ENCODE data around the gene EGFR.

The EGFR gene

DNA sequence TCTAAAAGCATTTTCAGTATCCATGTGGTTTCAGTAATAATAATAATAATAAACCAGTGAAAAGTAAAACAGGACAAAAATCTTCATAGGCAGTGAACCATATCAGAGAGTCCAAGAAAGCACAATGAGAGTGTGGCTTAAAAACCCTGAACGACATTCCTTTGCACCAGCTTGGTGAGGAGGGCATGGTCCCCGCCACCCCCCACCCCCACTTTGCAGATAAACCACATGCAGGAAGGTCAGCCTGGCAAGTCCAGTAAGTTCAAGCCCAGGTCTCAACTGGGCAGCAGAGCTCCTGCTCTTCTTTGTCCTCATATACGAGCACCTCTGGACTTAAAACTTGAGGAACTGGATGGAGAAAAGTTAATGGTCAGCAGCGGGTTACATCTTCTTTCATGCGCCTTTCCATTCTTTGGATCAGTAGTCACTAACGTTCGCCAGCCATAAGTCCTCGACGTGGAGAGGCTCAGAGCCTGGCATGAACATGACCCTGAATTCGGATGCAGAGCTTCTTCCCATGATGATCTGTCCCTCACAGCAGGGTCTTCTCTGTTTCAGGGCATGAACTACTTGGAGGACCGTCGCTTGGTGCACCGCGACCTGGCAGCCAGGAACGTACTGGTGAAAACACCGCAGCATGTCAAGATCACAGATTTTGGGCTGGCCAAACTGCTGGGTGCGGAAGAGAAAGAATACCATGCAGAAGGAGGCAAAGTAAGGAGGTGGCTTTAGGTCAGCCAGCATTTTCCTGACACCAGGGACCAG lies 172.5 kb downstream of the EGFR start:
- no peaks in the 10 kb centered on the region for H3K27me3 ChIP-seq (ENCODE audit: low read depth, low read length)
- H3K27ac ChIP-seq (ENCODE audit: low read length): no peak overlapping the region
- H3K9me3 ChIP-seq (ENCODE audit: control insufficient read depth in 1 of 2, low read length in 2 of 2): no peaks in the 10 kb centered on the region
- no peak overlapping the region for H3K4me3 ChIP-seq (ENCODE audit: low read depth in 1 of 2, low read length in 2 of 2)
- H3K36me3 ChIP-seq (ENCODE audit: control insufficient read depth in 1 of 2, insufficient read depth in 2 of 2, low read length in 2 of 2): peaks cover 8 to 9% of the 10 kb centered on the region in 2 donors
- peaks cover 10 to 12% of the 10 kb centered on the region in 2 donors for H3K4me1 ChIP-seq (ENCODE audit: control insufficient read depth in 1 of 2, insufficient read depth in 2 of 2, low read length in 2 of 2)

DNA sequence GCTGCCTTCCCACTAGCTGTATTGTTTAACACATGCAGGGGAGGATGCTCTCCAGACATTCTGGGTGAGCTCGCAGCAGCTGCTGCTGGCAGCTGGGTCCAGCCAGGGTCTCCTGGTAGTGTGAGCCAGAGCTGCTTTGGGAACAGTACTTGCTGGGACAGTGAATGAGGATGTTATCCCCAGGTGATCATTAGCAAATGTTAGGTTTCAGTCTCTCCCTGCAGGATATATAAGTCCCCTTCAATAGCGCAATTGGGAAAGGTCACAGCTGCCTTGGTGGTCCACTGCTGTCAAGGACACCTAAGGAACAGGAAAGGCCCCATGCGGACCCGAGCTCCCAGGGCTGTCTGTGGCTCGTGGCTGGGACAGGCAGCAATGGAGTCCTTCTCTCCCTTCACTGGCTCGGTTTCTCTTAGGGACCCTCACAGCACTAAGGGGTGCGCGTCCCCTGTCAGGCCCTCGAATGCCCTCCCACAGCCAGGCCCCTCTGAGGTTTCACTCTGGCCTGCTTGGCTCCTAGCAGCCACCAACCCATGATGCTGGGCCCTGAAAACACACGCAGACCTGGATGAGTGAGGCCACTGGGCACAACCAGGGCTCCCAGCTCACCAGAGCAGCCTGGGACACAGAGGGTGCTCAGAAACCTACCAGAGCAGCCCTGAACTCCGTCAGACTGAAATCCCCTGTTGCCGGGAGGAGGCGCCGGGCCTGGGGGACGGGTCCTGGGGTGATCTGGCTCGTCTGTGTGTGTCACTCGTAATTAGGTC lies 173.3 kb downstream of the EGFR start:
- Histone ChIP-seq H3K27ac (ENCODE audit: low read length) (no peak overlapping the region), H3K27me3 (ENCODE audit: low read depth, low read length) (no peaks in the 10 kb centered on the region), H3K4me1 (ENCODE audit: control insufficient read depth in 1 of 2, insufficient read depth in 2 of 2, low read length in 2 of 2) (peaks cover 10 to 12% of the 10 kb centered on the region in 2 donors), H3K9me3 (ENCODE audit: control insufficient read depth in 1 of 2, low read length in 2 of 2) (no peaks in the 10 kb centered on the region), H3K4me3 (ENCODE audit: low read depth in 1 of 2, low read length in 2 of 2) (no peak overlapping the region), H3K36me3 (ENCODE audit: control insufficient read depth in 1 of 2, insufficient read depth in 2 of 2, low read length in 2 of 2) (peaks cover 2 to 3% of the 10 kb centered on the region in 2 donors)

DNA sequence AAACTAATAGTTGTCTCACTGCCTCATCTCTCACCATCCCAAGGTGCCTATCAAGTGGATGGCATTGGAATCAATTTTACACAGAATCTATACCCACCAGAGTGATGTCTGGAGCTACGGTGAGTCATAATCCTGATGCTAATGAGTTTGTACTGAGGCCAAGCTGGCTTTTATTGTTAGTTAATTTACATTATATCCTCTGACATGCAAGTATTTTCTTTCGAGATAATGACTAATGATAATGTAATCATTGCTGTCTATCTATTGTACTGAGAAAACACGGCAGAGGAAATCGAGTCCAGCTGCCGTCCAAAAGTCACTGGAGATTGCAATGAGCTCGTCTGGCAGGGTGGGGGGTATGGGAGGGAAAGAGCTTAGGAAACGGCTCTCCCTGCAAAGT lies 173.9 kb downstream of the EGFR start:
- no peaks in the 10 kb centered on the region for H3K9me3 ChIP-seq (ENCODE audit: control insufficient read depth in 1 of 2, low read length in 2 of 2)
- H3K4me1 ChIP-seq (ENCODE audit: control insufficient read depth in 1 of 2, insufficient read depth in 2 of 2, low read length in 2 of 2): peaks cover 8 to 12% of the 10 kb centered on the region in 2 donors
- peaks cover 0 to 3% of the 10 kb centered on the region in 2 donors for H3K36me3 ChIP-seq (ENCODE audit: control insufficient read depth in 1 of 2, insufficient read depth in 2 of 2, low read length in 2 of 2)
- H3K4me3 ChIP-seq (ENCODE audit: low read depth in 1 of 2, low read length in 2 of 2): no peak overlapping the region
- H3K27me3 ChIP-seq (ENCODE audit: low read depth, low read length): no peaks in the 10 kb centered on the region
- H3K27ac ChIP-seq (ENCODE audit: low read length): no peak overlapping the region

DNA sequence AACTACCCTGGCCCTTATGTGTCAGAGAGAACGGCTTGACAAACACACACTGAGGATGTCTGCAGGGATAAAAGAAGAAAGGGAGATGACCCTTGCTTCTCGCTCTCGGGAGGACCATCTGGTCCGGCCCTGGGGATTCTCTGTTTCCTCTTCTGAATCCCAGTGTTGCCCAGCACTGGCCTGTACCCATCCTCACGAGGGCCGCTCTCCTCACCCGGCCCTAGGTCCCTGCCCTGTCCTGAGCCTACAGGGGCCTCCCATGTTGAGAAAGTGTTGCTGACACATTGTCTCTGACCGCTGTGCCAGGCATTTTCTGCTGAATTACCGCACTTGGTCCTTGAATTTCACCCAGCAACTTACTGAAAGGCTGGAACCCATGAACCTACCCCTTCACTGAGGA lies 174.4 kb downstream of the EGFR start:
- no peak overlapping the region for H3K4me3 ChIP-seq (ENCODE audit: low read depth in 1 of 2, low read length in 2 of 2)
- H3K9me3 ChIP-seq (ENCODE audit: control insufficient read depth in 1 of 2, low read length in 2 of 2): no peaks in the 10 kb centered on the region
- H3K4me1 ChIP-seq (ENCODE audit: control insufficient read depth in 1 of 2, insufficient read depth in 2 of 2, low read length in 2 of 2): peaks cover 3 to 12% of the 10 kb centered on the region in 2 donors
- no peak overlapping the region for H3K27ac ChIP-seq (ENCODE audit: low read length)
- H3K27me3 ChIP-seq (ENCODE audit: low read depth, low read length): no peaks in the 10 kb centered on the region
- peaks cover 0 to 3% of the 10 kb centered on the region in 2 donors for H3K36me3 ChIP-seq (ENCODE audit: control insufficient read depth in 1 of 2, insufficient read depth in 2 of 2, low read length in 2 of 2)

- Histone ChIP-seq H3K4me3 (ENCODE audit: low read depth in 1 of 2, low read length in 2 of 2) (no peak overlapping the region), H3K27me3 (ENCODE audit: low read depth, low read length) (no peaks in the 10 kb centered on the region), H3K27ac (ENCODE audit: low read length) (no peak overlapping the region), H3K9me3 (ENCODE audit: control insufficient read depth in 1 of 2, low read length in 2 of 2) (no peaks in the 10 kb centered on the region), H3K36me3 (ENCODE audit: control insufficient read depth in 1 of 2, insufficient read depth in 2 of 2, low read length in 2 of 2) (peaks cover 3 to 9% of the 10 kb centered on the region in 2 donors), H3K4me1 (ENCODE audit: control insufficient read depth in 1 of 2, insufficient read depth in 2 of 2, low read length in 2 of 2) (peaks cover 3 to 15% of the 10 kb centered on the region in 2 donors)
Measured at GRCh38 chr7:55194522-55194921, 175.7 kb downstream of the EGFR start.

DNA sequence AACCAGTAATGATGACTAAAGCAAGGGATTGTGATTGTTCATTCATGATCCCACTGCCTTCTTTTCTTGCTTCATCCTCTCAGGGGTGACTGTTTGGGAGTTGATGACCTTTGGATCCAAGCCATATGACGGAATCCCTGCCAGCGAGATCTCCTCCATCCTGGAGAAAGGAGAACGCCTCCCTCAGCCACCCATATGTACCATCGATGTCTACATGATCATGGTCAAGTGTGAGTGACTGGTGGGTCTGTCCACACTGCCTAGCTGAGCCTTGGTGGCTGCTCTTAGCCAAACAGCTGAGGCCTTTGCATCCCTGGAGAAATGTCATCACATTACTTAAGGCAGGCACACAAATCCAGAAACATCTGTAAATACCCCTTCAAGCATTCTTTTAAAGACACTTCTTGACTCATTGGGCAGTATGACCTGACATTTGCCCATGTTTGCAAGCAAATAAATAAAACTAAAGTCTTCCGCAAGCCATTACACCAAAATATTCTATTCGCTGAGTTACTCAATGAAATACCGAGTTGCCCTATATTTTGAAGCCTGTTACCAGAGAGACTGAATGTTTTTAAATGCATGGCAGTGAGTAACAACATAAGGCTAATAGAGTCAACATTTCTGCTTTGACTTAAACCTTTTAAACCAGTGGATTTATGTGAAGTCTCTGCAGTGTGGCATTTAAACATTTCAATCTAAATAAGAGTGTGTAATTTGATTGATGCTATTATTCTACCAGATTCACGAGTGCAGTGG lies 180.0 kb downstream of the EGFR start:
- H3K4me3 ChIP-seq (ENCODE audit: low read depth in 1 of 2, low read length in 2 of 2): no peak overlapping the region
- no peak overlapping the region for H3K27ac ChIP-seq (ENCODE audit: low read length)
- no peaks in the 10 kb centered on the region for H3K9me3 ChIP-seq (ENCODE audit: control insufficient read depth in 1 of 2, low read length in 2 of 2)
- peaks cover 30 to 31% of the 10 kb centered on the region in 2 donors for H3K36me3 ChIP-seq (ENCODE audit: control insufficient read depth in 1 of 2, insufficient read depth in 2 of 2, low read length in 2 of 2)
- H3K4me1 ChIP-seq (ENCODE audit: control insufficient read depth in 1 of 2, insufficient read depth in 2 of 2, low read length in 2 of 2): peaks cover 0 to 10% of the 10 kb centered on the region in 2 donors
- H3K27me3 ChIP-seq (ENCODE audit: low read depth, low read length): no peaks in the 10 kb centered on the region

DNA sequence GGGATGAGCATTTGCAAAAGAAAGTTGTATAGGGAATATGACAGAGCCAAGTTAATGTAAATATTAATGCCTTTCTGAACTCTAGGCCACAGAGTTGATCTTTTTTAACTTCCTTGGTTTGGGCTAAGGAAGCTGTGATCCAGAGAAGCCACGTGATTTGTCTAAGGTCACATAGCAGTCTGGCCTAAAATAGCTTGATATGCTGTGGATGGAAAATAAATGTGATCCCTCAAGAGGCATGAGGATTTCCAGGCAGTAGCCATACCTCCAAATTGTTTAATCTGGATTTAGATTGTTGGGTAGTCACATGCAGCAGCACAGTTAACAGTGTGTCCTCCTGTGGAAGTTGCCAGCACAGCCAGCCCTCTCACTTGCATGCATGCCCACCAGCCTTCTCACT lies 180.6 kb downstream of the EGFR start:
- Histone ChIP-seq H3K4me3 (ENCODE audit: low read depth in 1 of 2, low read length in 2 of 2) (no peak overlapping the region), H3K4me1 (ENCODE audit: control insufficient read depth in 1 of 2, insufficient read depth in 2 of 2, low read length in 2 of 2) (peaks cover 0 to 10% of the 10 kb centered on the region in 2 donors), H3K27ac (ENCODE audit: low read length) (no peak overlapping the region), H3K27me3 (ENCODE audit: low read depth, low read length) (no peaks in the 10 kb centered on the region), H3K9me3 (ENCODE audit: control insufficient read depth in 1 of 2, low read length in 2 of 2) (no peaks in the 10 kb centered on the region), H3K36me3 (ENCODE audit: control insufficient read depth in 1 of 2, insufficient read depth in 2 of 2, low read length in 2 of 2) (peaks cover 30 to 33% of the 10 kb centered on the region in 2 donors)

DNA sequence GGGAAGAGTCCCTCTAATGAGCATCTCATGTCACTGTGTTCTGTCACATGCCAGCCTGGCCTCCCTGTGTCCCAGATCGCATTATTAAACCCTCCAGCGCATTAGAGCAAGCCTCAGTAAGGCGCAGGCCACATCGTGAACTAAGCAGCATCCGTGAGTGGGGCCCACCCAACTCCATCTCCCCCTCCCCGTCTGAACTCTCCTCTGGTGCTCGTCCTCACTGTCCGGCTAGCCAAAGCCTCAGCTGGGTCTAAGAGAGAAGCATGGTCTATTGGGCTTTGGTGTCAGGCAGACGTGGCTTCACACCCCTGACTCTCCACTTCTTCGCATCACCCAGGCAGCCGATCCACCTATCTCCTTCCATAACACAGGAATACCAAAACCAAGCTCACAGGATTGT lies 181.6 kb downstream of the EGFR start:
- H3K27me3 ChIP-seq (ENCODE audit: low read depth, low read length): no peaks in the 10 kb centered on the region
- peaks cover 35 to 44% of the 10 kb centered on the region in 2 donors for H3K36me3 ChIP-seq (ENCODE audit: control insufficient read depth in 1 of 2, insufficient read depth in 2 of 2, low read length in 2 of 2)
- peaks cover 0 to 10% of the 10 kb centered on the region in 2 donors for H3K4me1 ChIP-seq (ENCODE audit: control insufficient read depth in 1 of 2, insufficient read depth in 2 of 2, low read length in 2 of 2)
- no peak overlapping the region for H3K4me3 ChIP-seq (ENCODE audit: low read depth in 1 of 2, low read length in 2 of 2)
- H3K27ac ChIP-seq (ENCODE audit: low read length): no peak overlapping the region
- H3K9me3 ChIP-seq (ENCODE audit: control insufficient read depth in 1 of 2, low read length in 2 of 2): no peaks in the 10 kb centered on the region

GRCh38 chr7:55202150-55202913 lies 183.5 kb downstream of the EGFR start:
- Histone ChIP-seq H3K4me3 (ENCODE audit: low read depth in 1 of 2, low read length in 2 of 2) (no peak overlapping the region), H3K27me3 (ENCODE audit: low read depth, low read length) (no peaks in the 10 kb centered on the region), H3K36me3 (ENCODE audit: control insufficient read depth in 1 of 2, insufficient read depth in 2 of 2, low read length in 2 of 2) (peaks cover 50 to 58% of the 10 kb centered on the region in 2 donors)

DNA sequence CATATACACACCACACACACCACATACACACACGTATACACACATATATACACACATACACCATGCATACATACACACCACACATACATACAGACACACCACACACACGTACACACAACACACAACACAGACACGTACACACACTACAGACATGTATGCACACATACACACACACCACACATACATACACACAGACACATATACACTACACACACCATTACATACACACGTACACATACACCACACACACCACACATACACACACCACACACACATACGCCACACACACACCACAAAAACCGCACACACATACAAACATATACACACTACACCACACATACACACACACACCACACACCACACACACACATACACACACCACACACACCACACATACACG lies 184.5 kb downstream of the EGFR start:
- Histone ChIP-seq H3K36me3 (ENCODE audit: control insufficient read depth in 1 of 2, insufficient read depth in 2 of 2, low read length in 2 of 2) (peaks cover 50 to 64% of the 10 kb centered on the region in 2 donors), H3K9me3 (ENCODE audit: control insufficient read depth in 1 of 2, low read length in 2 of 2) (no peaks in the 10 kb centered on the region), H3K4me3 (ENCODE audit: low read depth in 1 of 2, low read length in 2 of 2) (no peak overlapping the region), H3K4me1 (ENCODE audit: control insufficient read depth in 1 of 2, insufficient read depth in 2 of 2, low read length in 2 of 2) (peaks cover 0 to 10% of the 10 kb centered on the region in 2 donors), H3K27ac (ENCODE audit: low read length) (no peak overlapping the region), H3K27me3 (ENCODE audit: low read depth, low read length) (no peaks in the 10 kb centered on the region)

More at GRCh38 chr7:55202150-55202913, 183.5 kb downstream of the EGFR start:
- Histone ChIP-seq H3K4me1 (ENCODE audit: control insufficient read depth in 1 of 2, insufficient read depth in 2 of 2, low read length in 2 of 2) (peaks cover 0 to 10% of the 10 kb centered on the region in 2 donors), H3K9me3 (ENCODE audit: control insufficient read depth in 1 of 2, low read length in 2 of 2) (no peaks in the 10 kb centered on the region), H3K27ac (ENCODE audit: low read length) (no peak overlapping the region)
